HepG2 (cell line): ENCODE data around the gene ARL14EP. TPM values are rescaled to one million over a fixed set of nuclear protein-coding genes. Genes with fewer than 3 reads are reported as not detected.

Experiments
- ATAC-seq: fragments of 200-7000 bp; cut with Tn5 transposase; 3 replicates; pipeline ENCODE4 v1.9.1; 2020; ENCODE audit warnings: mild to moderate bottlenecking, moderate library complexity
- BruUV-seq: library from RNA; stranded (reverse); fragments of 400-500 nt; replicated peaks from 2 replicates; lab custom pipeline; 2021; lab: Mats Ljungman, UMichigan
- CTCF ChIA-PET: fragments of 300-600 bp; formaldehyde crosslinking; extraction: SDS; loops from one replicate; lab custom pipeline; 2021; ENCODE audit warnings: low total read pairs, inconsistent platforms, low intra/inter-chr PET ratio; lab: Yijun Ruan, JAX
- POLR2A ChIA-PET: fragments of 350-600 bp; sonication (Branson Sonifier 250); formaldehyde crosslinking; loops from one replicate; lab custom pipeline; 2020; ENCODE audit warnings: antibody characterized with exemption, inconsistent platforms; lab: Yijun Ruan, JAX
- DNase-seq: peaks from one replicate; pipeline ENCODE4 v3.0.0-alpha.2; 2015; ENCODE audit warnings: low spot score
- FAIRE-seq: peaks from 3 replicates; lab custom pipeline; 2011; peaks lifted over from hg19 to GRCh38; lab: Jason Lieb, UNC
- H2AFZ ChIP-seq: one replicate; pipeline ENCODE4 v1.6.1; 2011; ENCODE audit warnings: low read length, inconsistent platforms
- H3K27ac ChIP-seq: fragments of 300-600 bp; 3 replicates; pipeline ENCODE4 v1.8.0; 2011; ENCODE audit warnings: mixed run types, mild to moderate bottlenecking, mixed read lengths, low read length, inconsistent platforms; ENCODE audit not compliant: insufficient read depth; ENCODE audit errors: extremely low read length
- H3K27me3 ChIP-seq, 2 experiments: fragments of 200-600 bp in 1 of 2; 2 replicates in 1 of 2; 3 replicates in 1 of 2; pipeline versions ENCODE4 v1.6.0 to v1.8.0; 2011; ENCODE audit warnings: low read length in 2 of 2, mild to moderate bottlenecking in 2 of 2, moderate library complexity in 2 of 2, inconsistent platforms in 1 of 2; ENCODE audit not compliant: insufficient read depth in 2 of 2, control insufficient read depth in 1 of 2
- H3K36me3 ChIP-seq, 2 experiments: fragments of 200-600 bp in 1 of 2; replicated peaks in 1 of 2; 2 replicates in 1 of 2; 3 replicates in 1 of 2; pipeline versions ENCODE4 v1.5.1 to v1.8.0; 2011; ENCODE audit warnings: low read length in 2 of 2, inconsistent platforms in 1 of 2; ENCODE audit not compliant: insufficient read depth in 2 of 2, control insufficient read depth in 1 of 2
- H3K4me1 ChIP-seq: 2 replicates; pipeline ENCODE4 v1.5.1; 2012; ENCODE audit warnings: low read length, inconsistent platforms; ENCODE audit not compliant: insufficient read depth
- H3K4me2 ChIP-seq: 2 replicates; pipeline ENCODE4 v1.6.0; 2011; ENCODE audit warnings: low read depth, low read length, inconsistent platforms
- H3K4me3 ChIP-seq, 3 experiments: fragments of 200-600 bp in 1 of 3; sonication (generic), shearing (Covaris generic) in 1 of 3; replicated peaks in 1 of 3; 2 replicates each; pipeline ENCODE4 v1.5.1; 2011 to 2016; ENCODE audit warnings: low read length in 3 of 3, inconsistent platforms in 2 of 3, low read depth in 2 of 3, mild to moderate bottlenecking in 2 of 3, control low read depth in 1 of 3, mixed read lengths in 1 of 3; ENCODE audit not compliant: insufficient read depth in 1 of 3
- H3K79me2 ChIP-seq: one replicate; pipeline ENCODE4 v1.6.1; 2011; ENCODE audit warnings: low read length, inconsistent platforms; ENCODE audit not compliant: insufficient read depth
- H3K9ac ChIP-seq: 2 replicates; pipeline ENCODE4 v1.6.0; 2011; ENCODE audit warnings: mild to moderate bottlenecking, low read depth, low read length, inconsistent platforms; ENCODE audit not compliant: insufficient read depth
- H3K9me3 ChIP-seq: 2 replicates; pipeline ENCODE4 v1.5.1; 2012; ENCODE audit warnings: mild to moderate bottlenecking, low read length
- H4K20me1 ChIP-seq: 2 replicates; pipeline ENCODE4 v1.6.0; 2011; ENCODE audit warnings: inconsistent platforms, mild to moderate bottlenecking, low read length, moderate library complexity; ENCODE audit not compliant: insufficient read depth
- DPF2 ChIP-seq: sonication (generic); formaldehyde crosslinking; IDR thresholded peaks from 2 replicates; pipeline ENCODE4 v1.4.0; 2020; ENCODE audit warnings: mild to moderate bottlenecking, low read depth, missing genetic modification reagents, borderline replicate concordance
- ELF3 ChIP-seq: IDR thresholded peaks from 2 replicates; pipeline ENCODE4 v1.6.1; 2016; ENCODE audit warnings: missing genetic modification reagents, missing compliant biosample characterization
- GZF1 ChIP-seq: sonication (generic); formaldehyde crosslinking; IDR thresholded peaks from 2 replicates; pipeline ENCODE4 v1.5.1; 2020; ENCODE audit warnings: mild to moderate bottlenecking, missing genetic modification reagents
- HNF4G ChIP-seq, 2 experiments: sonication (generic) in 1 of 2; formaldehyde crosslinking in 1 of 2; IDR thresholded peaks; 2 replicates each; pipeline versions ENCODE4 v1.4.0 to v1.6.1; 2011 to 2020; ENCODE audit warnings: borderline replicate concordance in 2 of 2, low read depth in 2 of 2, mild to moderate bottlenecking in 2 of 2, low read length in 1 of 2, missing genetic modification reagents in 1 of 2, moderate library complexity in 1 of 2
- ISX ChIP-seq: sonication (generic); formaldehyde crosslinking; conservative IDR thresholded peaks from 2 replicates; pipeline ENCODE4 v1.5.0; 2020; ENCODE audit warnings: missing genetic modification reagents
- KLF12 ChIP-seq: sonication (generic); formaldehyde crosslinking; IDR thresholded peaks from 2 replicates; pipeline ENCODE4 v1.4.0; 2020; ENCODE audit warnings: missing genetic modification reagents, borderline replicate concordance
- NCOA5 ChIP-seq: sonication (generic); formaldehyde crosslinking; IDR thresholded peaks from 2 replicates; pipeline ENCODE4 v1.4.0; 2020; ENCODE audit warnings: missing genetic modification reagents
- SALL1 ChIP-seq: sonication (generic); formaldehyde crosslinking; IDR thresholded peaks from 2 replicates; pipeline ENCODE4 v1.8.0; 2022; ENCODE audit warnings: mild to moderate bottlenecking, missing genetic modification reagents
- ZNF234 ChIP-seq: sonication (generic); formaldehyde crosslinking; conservative IDR thresholded peaks from 2 replicates; pipeline ENCODE4 v1.5.1; 2020; ENCODE audit warnings: mild to moderate bottlenecking, missing genetic modification reagents
- ZNF792 ChIP-seq: IDR thresholded peaks from 2 replicates; pipeline ENCODE4 v1.6.1; 2016
- ZNF841 ChIP-seq: sonication (generic); formaldehyde crosslinking; IDR thresholded peaks from 2 replicates; pipeline ENCODE4 v1.8.1; 2023; ENCODE audit warnings: missing genetic modification reagents, borderline replicate concordance
- WGBS: methylation state at CpG from one replicate; pipeline ENCODE4 v1.1.6; 2017; ENCODE audit warnings: low lambda C conversion rate; 5-methylcytosine and 5-hydroxymethylcytosine counted together
- in situ Hi-C: cut with HindIII; loops from 2 replicates; pipeline ENCODE4 v1.10.0; 2017; ENCODE audit warnings: low pct_unique_long_range_greater_than_20kb; ENCODE audit not compliant: extremely low pct_ligation_motif_present
- intact Hi-C: fragments of 100-400 bp; cut with micrococcal nuclease; formaldehyde crosslinking; loops from one replicate; pipeline ENCODE4 v1.10.0; 2022; ENCODE audit not compliant: unreplicated experiment
- polyA plus RNA-seq, 8 experiments: library from polyadenylated mRNA; depleted of rRNA in 3 of 8; stranded (reverse) in 7 of 8; unstranded in 1 of 8; fragments of >200 nt; fragmentation: Illumina TruSeq in 4 of 8; extraction: Trizol in 4 of 8; gene quantifications; 2 replicates each; pipeline versions ENCODE4 v1.2.1 to v1.2.3, GENCODE V29; 2011 to 2016; ENCODE audit warnings: low read depth in 4 of 8, missing spikeins in 1 of 8, mixed read lengths in 1 of 8; ENCODE audit not compliant: insufficient read depth in 1 of 8
- total RNA-seq, 5 experiments: library from RNA; depleted of rRNA; stranded (reverse); fragments of >200 nt; fragmentation: Illumina TruSeq; extraction: Trizol; gene quantifications; 2 replicates each; pipeline ENCODE4 v1.2.3, GENCODE V29; 2016; ENCODE audit warnings: low read depth in 1 of 5
- TF ChIP-seq, protein P1 (sequence below): sonication (generic); formaldehyde crosslinking; IDR thresholded peaks from 2 replicates; pipeline ENCODE4 v1.4.0; 2020; ENCODE audit warnings: missing genetic modification reagents
- TF ChIP-seq, protein P2 (sequence below): sonication (generic); formaldehyde crosslinking; IDR thresholded peaks from 2 replicates; pipeline ENCODE4 v1.5.0; 2020; ENCODE audit warnings: mild to moderate bottlenecking, missing genetic modification reagents
- TF ChIP-seq, protein P3 (sequence below): sonication (generic); formaldehyde crosslinking; IDR thresholded peaks from 2 replicates; pipeline ENCODE4 v1.4.0; 2020; ENCODE audit warnings: missing genetic modification reagents

Gene ARL14EP
- total and polyA plus RNA-seq, 2 of the 13 experiments (the other 11 are each of a cell fraction or from before 2014, with no cell fraction given) = 9.8 to 15.4 TPM

DNA sequence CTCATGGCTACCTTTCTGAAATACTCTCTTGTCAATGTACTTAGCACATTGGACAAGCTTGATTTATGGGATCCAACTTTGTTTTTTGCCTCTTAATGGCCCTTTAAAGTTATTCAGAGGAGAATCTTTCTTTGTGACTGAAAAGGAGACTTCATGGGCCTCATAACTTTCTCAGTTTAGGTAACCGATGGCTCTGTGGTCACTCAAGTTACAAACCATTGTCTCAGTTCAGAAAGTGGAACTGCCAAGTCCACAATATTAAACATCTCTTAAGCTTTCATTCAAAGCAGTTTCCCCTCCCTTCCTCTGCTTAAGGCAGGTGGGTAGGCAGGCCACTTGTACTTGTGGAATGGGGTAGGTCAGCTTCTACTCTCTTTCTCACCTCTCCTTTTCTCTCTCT, 12.3 kb upstream of the ARL14EP start (continued):
- TF ChIP-seq ZNF234 (CRISPR knock-in tag) = no peak
- TF ChIP-seq HNF4G (IDR thresholded peaks at IDR 0.05; ENCODE audit: borderline replicate concordance, low read depth, low read length) = no peak
- no peak for TF ChIP-seq HNF4G (CRISPR knock-in tag; IDR thresholded peaks at IDR 0.05; ENCODE audit: borderline replicate concordance, low read depth)

DNA sequence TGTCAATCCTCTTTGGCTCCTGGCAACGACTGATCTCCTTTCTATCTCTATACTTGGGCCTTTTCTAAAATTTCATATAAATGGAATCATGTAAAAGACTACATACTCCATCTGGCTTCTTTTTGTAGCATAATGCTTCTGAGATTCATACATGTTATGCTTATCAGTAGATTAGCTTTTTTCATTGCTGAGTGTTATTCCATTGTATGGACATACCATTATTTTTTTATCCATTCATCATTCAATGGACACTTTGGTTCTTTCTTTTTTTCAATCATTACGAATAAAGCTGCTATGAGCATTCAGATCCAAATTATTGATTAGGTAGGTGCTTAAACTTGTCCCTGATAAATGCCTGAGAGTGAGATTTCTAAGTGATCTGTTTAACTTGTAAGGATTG, 11.7 kb upstream of the ARL14EP start:
- TF ChIP-seq ELF3 = no peak
- no peak for TF ChIP-seq NCOA5
- TF ChIP-seq, protein P1, sequence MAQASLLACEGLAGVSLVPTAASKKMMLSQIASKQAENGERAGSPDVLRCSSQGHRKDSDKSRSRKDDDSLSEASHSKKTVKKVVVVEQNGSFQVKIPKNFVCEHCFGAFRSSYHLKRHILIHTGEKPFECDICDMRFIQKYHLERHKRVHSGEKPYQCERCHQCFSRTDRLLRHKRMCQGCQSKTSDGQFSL (CRISPR knock-in tag) = no peak
- TF ChIP-seq GZF1 = no peak
- no peak for TF ChIP-seq DPF2 (CRISPR knock-in tag)
- TF ChIP-seq ZNF792 (CRISPR knock-in tag) = no peak
- no peak for TF ChIP-seq ISX
- no peak for TF ChIP-seq ZNF841 (CRISPR knock-in tag)
- TF ChIP-seq, protein P2, sequence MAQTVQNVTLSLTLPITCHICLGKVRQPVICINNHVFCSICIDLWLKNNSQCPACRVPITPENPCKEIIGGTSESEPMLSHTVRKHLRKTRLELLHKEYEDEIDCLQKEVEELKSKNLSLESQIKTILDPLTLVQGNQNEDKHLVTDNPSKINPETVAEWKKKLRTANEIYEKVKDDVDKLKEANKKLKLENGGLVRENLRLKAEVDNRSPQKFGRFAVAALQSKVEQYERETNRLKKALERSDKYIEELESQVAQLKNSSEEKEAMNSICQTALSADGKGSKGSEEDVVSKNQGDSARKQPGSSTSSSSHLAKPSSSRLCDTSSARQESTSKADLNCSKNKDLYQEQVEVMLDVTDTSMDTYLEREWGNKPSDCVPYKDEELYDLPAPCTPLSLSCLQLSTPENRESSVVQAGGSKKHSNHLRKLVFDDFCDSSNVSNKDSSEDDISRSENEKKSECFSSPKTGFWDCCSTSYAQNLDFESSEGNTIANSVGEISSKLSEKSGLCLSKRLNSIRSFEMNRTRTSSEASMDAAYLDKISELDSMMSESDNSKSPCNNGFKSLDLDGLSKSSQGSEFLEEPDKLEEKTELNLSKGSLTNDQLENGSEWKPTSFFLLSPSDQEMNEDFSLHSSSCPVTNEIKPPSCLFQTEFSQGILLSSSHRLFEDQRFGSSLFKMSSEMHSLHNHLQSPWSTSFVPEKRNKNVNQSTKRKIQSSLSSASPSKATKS (CRISPR knock-in tag) = no peak
- TF ChIP-seq, protein P3, sequence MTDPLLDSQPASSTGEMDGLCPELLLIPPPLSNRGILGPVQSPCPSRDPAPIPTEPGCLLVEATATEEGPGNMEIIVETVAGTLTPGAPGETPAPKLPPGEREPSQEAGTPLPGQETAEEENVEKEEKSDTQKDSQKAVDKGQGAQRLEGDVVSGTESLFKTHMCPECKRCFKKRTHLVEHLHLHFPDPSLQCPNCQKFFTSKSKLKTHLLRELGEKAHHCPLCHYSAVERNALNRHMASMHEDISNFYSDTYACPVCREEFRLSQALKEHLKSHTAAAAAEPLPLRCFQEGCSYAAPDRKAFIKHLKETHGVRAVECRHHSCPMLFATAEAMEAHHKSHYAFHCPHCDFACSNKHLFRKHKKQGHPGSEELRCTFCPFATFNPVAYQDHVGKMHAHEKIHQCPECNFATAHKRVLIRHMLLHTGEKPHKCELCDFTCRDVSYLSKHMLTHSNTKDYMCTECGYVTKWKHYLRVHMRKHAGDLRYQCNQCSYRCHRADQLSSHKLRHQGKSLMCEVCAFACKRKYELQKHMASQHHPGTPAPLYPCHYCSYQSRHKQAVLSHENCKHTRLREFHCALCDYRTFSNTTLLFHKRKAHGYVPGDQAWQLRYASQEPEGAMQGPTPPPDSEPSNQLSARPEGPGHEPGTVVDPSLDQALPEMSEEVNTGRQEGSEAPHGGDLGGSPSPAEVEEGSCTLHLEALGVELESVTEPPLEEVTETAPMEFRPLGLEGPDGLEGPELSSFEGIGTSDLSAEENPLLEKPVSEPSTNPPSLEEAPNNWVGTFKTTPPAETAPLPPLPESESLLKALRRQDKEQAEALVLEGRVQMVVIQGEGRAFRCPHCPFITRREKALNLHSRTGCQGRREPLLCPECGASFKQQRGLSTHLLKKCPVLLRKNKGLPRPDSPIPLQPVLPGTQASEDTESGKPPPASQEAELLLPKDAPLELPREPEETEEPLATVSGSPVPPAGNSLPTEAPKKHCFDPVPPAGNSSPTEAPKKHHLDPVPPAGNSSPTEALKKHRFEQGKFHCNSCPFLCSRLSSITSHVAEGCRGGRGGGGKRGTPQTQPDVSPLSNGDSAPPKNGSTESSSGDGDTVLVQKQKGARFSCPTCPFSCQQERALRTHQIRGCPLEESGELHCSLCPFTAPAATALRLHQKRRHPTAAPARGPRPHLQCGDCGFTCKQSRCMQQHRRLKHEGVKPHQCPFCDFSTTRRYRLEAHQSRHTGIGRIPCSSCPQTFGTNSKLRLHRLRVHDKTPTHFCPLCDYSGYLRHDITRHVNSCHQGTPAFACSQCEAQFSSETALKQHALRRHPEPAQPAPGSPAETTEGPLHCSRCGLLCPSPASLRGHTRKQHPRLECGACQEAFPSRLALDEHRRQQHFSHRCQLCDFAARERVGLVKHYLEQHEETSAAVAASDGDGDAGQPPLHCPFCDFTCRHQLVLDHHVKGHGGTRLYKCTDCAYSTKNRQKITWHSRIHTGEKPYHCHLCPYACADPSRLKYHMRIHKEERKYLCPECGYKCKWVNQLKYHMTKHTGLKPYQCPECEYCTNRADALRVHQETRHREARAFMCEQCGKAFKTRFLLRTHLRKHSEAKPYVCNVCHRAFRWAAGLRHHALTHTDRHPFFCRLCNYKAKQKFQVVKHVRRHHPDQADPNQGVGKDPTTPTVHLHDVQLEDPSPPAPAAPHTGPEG = no peak
- no peak for TF ChIP-seq SALL1 (CRISPR knock-in tag)
- TF ChIP-seq KLF12 (CRISPR knock-in tag) = no peak
- intact Hi-C loops (no loop called here), in situ Hi-C loops (no loop called here)
- Histone ChIP-seq H3K9me3 (no peaks in the 10 kb centered on the region), H3K27ac (no peak overlapping the region), H3K9ac (no peak overlapping the region), H3K4me1 (no peaks in the 10 kb centered on the region), H4K20me1 (no peaks in the 10 kb centered on the region), H3K4me3 (no peak overlapping the region), H3K79me2 (no peaks in the 10 kb centered on the region), H3K36me3 (no peaks in the 10 kb centered on the region), H3K4me2 (no peak overlapping the region), H3K27me3 (no peaks in the 10 kb centered on the region; a peak in 1 of 5 replicates), H2AFZ (no peak overlapping the region)
- 0% methylated on average over 2 of the region's 2 CpGs for WGBS
- ChIA-PET CTCF (no interaction called here), POLR2A (no interaction called here)
- no peak for ATAC-seq
- no TSS peak for BruUV-seq
- no peak for DNase-seq
- no peak for FAIRE-seq
